ENCODE results near the gene ANKRD24.
"Not testable (repeated sequence)": the region's sequence is repeated elsewhere in the genome, so short reads cannot be mapped to it uniquely, and the experiment has no call there.

GRCh38 chr19:4192537-4192936 lies 10.0 kb downstream of the ANKRD24 start:
- TF ChIP-seq CTCF, POLR2A (IDR thresholded peaks at IDR 0.05): not testable (repeated sequence)
